Effector memory CD4-positive, alpha-beta T cell (primary cell): ENCODE measurements around the gene PLAC9.

Experiments
- DNase-seq, 3 donors: peaks; one replicate each; pipeline ENCODE4 v3.0.0-alpha.2; 2020
- H3K27ac ChIP-seq: 2 replicates; pipeline ENCODE4 v1.7.0; 2013; ENCODE audit warnings: mild to moderate bottlenecking, low read length, moderate library complexity; ENCODE audit not compliant: insufficient read depth, poor library complexity, severe bottlenecking
- H3K27me3 ChIP-seq: replicated peaks from 2 replicates; pipeline ENCODE4 v1.7.0; 2013; ENCODE audit warnings: mild to moderate bottlenecking, low read length; ENCODE audit not compliant: insufficient read depth, control insufficient read depth, poor library complexity, severe bottlenecking
- H3K36me3 ChIP-seq: 2 replicates; pipeline ENCODE4 v1.7.0; 2013; ENCODE audit warnings: mild to moderate bottlenecking, low read length, moderate library complexity; ENCODE audit not compliant: control insufficient read depth, insufficient read depth
- H3K4me1 ChIP-seq: 2 replicates; pipeline ENCODE4 v1.7.0; 2013; ENCODE audit warnings: low read length, mild to moderate bottlenecking; ENCODE audit not compliant: control insufficient read depth, insufficient read depth, poor library complexity, severe bottlenecking
- H3K4me3 ChIP-seq: 2 replicates; pipeline ENCODE4 v1.7.0; 2013; ENCODE audit warnings: low read length, low read depth, mild to moderate bottlenecking; ENCODE audit not compliant: insufficient read depth, poor library complexity, severe bottlenecking
- H3K9me3 ChIP-seq: 2 replicates; pipeline ENCODE4 v1.7.0; 2013; ENCODE audit warnings: mild to moderate bottlenecking, low read length, moderate library complexity; ENCODE audit not compliant: control insufficient read depth

The PLAC9 gene

GRCh38 chr10:80177781-80178636, 45.5 kb downstream of the PLAC9 start:
- H3K9me3 ChIP-seq: no peaks in the 10 kb centered on the region
- no peaks in the 10 kb centered on the region for H3K4me1 ChIP-seq
- peaks cover 16% of the 10 kb centered on the region for H3K36me3 ChIP-seq
- no peak overlapping the region for H3K27ac ChIP-seq
- H3K4me3 ChIP-seq: no peak overlapping the region
- H3K27me3 ChIP-seq: no peaks in the 10 kb centered on the region
- DNase-seq: no peak

- no peaks in the 10 kb centered on the region for H3K9me3 ChIP-seq
- H3K4me1 ChIP-seq: peaks cover 17% of the 10 kb centered on the region
- H3K4me3 ChIP-seq: no peak overlapping the region
- peaks cover 25% of the 10 kb centered on the region for H3K36me3 ChIP-seq
- H3K27ac ChIP-seq: no peak overlapping the region
- no peak for DNase-seq
- H3K27me3 ChIP-seq: no peaks in the 10 kb centered on the region
Measured at GRCh38 chr10:80182986-80183385, 50.5 kb downstream of the PLAC9 start.

DNA sequence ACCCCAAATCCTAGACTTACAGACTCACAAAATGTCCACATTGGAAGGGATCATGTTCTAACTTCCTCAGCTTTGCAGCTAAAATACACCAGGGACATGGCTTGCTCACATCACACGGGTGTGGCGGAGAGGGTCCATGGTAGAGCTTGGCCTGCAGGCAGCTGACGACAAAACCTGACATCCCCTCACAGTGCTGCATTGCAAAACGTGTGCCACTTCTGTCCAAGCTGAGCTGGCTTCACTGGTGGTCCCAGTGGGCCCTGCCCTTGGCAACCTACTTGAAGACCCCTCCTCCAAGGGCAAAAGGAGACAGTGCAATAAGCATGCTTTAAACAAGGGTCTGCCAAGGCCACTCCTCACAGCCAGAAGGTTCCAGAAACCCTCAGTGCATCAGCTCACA, 50.9 kb downstream of the PLAC9 start:
- Histone ChIP-seq H3K4me1 (peaks cover 21% of the 10 kb centered on the region), H3K9me3 (no peaks in the 10 kb centered on the region), H3K36me3 (peaks cover 21% of the 10 kb centered on the region), H3K27ac (no peak overlapping the region), H3K4me3 (no peak overlapping the region), H3K27me3 (no peaks in the 10 kb centered on the region)
- no peak for DNase-seq

DNA sequence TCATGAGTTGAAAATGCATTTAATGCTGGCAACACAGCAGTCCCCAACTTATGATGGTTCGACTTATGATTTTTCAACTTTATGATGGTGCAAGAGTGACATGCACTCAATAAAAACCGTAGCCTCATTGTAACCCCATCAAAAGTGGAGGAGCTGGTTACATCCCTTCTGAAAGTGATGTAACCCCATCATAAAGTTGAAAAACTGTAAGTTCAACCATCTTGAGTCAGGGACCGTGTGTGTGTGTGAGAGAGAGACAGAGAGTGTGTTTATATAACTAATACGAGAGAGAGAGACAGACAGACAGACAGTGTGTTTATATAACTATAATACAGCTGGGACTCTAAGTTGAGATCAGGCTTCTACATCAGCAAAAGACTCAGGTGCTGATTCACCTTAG, 51.8 kb downstream of the PLAC9 start:
- Histone ChIP-seq H3K36me3 (peaks cover 19% of the 10 kb centered on the region), H3K27me3 (no peaks in the 10 kb centered on the region), H3K4me3 (no peak overlapping the region), H3K4me1 (peaks cover 29% of the 10 kb centered on the region), H3K27ac (no peak overlapping the region), H3K9me3 (no peaks in the 10 kb centered on the region)
- no peak for DNase-seq

DNA sequence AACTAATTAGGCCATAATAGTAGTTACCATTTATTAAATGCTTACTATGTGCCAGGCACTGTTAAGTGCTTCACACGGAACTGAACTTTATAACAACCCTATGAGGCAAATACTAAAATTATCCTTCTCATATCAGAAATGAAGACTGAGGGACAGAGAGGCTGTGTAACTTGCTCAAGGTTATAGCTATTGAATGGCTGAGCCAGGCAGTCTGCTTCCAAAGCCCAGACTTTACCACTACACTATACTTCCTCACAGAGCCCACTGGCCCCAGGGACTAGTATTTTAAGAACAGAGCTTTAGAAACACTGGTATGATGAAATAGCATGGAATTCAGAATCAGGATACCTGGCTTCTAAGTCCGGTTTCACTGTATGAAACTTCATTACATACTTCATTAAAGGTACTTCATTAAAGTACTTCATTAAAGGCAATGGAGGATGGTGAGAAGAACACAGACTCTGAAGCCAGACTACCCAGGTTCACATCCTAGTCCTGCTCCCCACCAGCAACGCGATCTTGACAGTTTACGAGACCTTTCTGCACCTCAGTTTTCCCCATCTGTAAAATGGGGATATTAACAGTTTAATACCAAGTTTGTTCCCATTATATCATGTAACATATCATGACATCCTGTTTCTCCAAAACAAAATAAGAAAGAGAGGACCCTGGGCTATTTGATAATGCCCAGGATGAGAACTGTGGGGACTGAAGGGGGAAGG, 53.2 kb downstream of the PLAC9 start:
- peaks cover 38% of the 10 kb centered on the region for H3K4me1 ChIP-seq
- H3K36me3 ChIP-seq: peaks cover 14% of the 10 kb centered on the region
- no peak overlapping the region for H3K27ac ChIP-seq

GRCh38 chr10:80186364-80187012, 54.0 kb downstream of the PLAC9 start:
- H3K9me3 ChIP-seq: no peaks in the 10 kb centered on the region
- no peaks in the 10 kb centered on the region for H3K27me3 ChIP-seq
- peak overlapping the region; percentile 72 for H3K27ac ChIP-seq
- peaks cover 13% of the 10 kb centered on the region for H3K36me3 ChIP-seq
- no peak overlapping the region for H3K4me3 ChIP-seq
- no peak for DNase-seq
- peaks cover 41% of the 10 kb centered on the region for H3K4me1 ChIP-seq

More for the DNA sequence above, 53.2 kb downstream of the PLAC9 start:
- no peak for DNase-seq
- Histone ChIP-seq H3K27me3 (no peaks in the 10 kb centered on the region), H3K4me3 (no peak overlapping the region), H3K9me3 (no peaks in the 10 kb centered on the region)

GRCh38 chr10:80187060-80187459, 54.5 kb downstream of the PLAC9 start:
- Histone ChIP-seq H3K4me3 (peak overlapping the region; percentile 28), H3K27me3 (no peaks in the 10 kb centered on the region), H3K27ac (peak overlapping the region; percentile 72), H3K4me1 (peaks cover 46% of the 10 kb centered on the region), H3K9me3 (no peaks in the 10 kb centered on the region), H3K36me3 (peaks cover 13% of the 10 kb centered on the region)
- no peak for DNase-seq

DNA sequence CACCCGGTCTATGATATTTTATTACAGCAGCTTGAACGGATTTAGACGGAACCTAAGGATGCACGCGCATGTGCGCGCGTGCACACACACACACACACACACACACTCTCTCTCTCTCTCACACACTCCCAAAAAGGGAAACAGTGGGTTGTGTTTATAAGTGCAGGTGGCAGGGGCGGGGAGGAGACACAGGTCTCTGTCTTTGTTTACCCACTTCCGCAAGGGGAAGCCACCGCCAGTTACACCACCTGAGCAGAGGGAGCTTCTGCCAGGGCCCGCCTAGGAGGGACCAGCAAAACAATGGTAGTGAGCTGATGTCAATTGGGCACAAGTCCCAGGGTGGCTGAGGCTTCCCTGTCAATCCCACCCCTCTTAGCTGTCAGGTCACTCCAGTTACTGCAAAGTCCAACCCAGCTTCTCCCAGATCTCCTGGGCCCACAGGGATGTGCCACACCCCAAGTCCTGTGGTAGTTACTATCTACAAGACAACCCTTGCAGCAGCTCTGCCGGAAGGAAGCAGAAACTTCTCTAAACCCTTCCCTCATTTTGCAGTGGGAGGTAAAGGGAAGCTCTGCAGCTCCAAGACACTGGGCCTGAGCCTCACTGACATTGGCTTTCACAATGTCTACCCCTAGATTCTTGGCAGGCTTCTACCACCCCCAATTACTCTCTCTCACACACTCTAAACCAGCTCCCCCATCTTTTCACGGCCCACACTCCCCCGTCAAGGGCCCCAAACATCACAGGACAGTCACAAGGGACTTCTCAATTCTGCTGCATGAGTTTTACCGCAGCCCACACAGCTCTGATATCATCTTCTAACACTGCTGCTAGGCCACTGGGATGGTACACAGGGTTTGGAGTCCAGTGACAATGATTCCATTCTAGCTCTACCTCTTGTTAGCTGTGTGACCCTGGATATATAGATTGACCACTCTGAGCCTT, 55.2 kb downstream of the PLAC9 start:
- H3K9me3 ChIP-seq: no peaks in the 10 kb centered on the region

GRCh38 chr10:80188713-80189112, 56.2 kb downstream of the PLAC9 start:
- no peak for DNase-seq
- Histone ChIP-seq H3K4me3 (no peak overlapping the region), H3K36me3 (peaks cover 8% of the 10 kb centered on the region), H3K9me3 (no peaks in the 10 kb centered on the region), H3K4me1 (peaks cover 48% of the 10 kb centered on the region), H3K27ac (peak overlapping the region; percentile 72), H3K27me3 (no peaks in the 10 kb centered on the region)

More for the DNA sequence above, 55.2 kb downstream of the PLAC9 start:
- Histone ChIP-seq H3K36me3 (peaks cover 13% of the 10 kb centered on the region), H3K4me3 (peak overlapping the region; percentile 28), H3K4me1 (peaks cover 48% of the 10 kb centered on the region), H3K27ac (peak overlapping the region; percentile 72), H3K27me3 (no peaks in the 10 kb centered on the region)
- DNase-seq: peak; percentile 67 to 80 (median 72)
